GM03348 (cell line): ENCODE measurements around the gene ZNF385B.
A peak's percentile ranks its signal among the peaks of the same experiment; 100 is the strongest.
"Not testable (repeated sequence)": the region's sequence is repeated elsewhere in the genome, so short reads cannot be mapped to it uniquely, and the experiment has no call there.

Experiments used
- DNase-seq: peaks from one replicate; pipeline ENCODE4 v3.0.0; 2012; ENCODE audit warnings: low spot score

Gene ZNF385B

GRCh38 chr2:179483131-179483530, 378.3 kb downstream of the ZNF385B start:
- no peak for DNase-seq

- DNase-seq = no peak
These were observed 381.5 kb downstream of the ZNF385B start for GRCh38 chr2:179479947-179480346.

GRCh38 chr2:179478771-179479170, 382.6 kb downstream of the ZNF385B start:
- no peak for DNase-seq

- no peak for DNase-seq
These were observed 390.4 kb downstream of the ZNF385B start for GRCh38 chr2:179470992-179471391.

GRCh38 chr2:179470089-179470488, 391.3 kb downstream of the ZNF385B start:
- no peak for DNase-seq

- DNase-seq = no peak
These were observed 393.5 kb downstream of the ZNF385B start for GRCh38 chr2:179467960-179468359.

GRCh38 chr2:179467111-179467510, 394.3 kb downstream of the ZNF385B start:
- DNase-seq = no peak

GRCh38 chr2:179461420-179461819, 400.0 kb downstream of the ZNF385B start:
- DNase-seq = no peak

GRCh38 chr2:179460181-179460929, 401.1 kb downstream of the ZNF385B start:
- peak; percentile 60 for DNase-seq

GRCh38 chr2:179458113-179458512, 403.3 kb downstream of the ZNF385B start:
- DNase-seq = not testable (repeated sequence)

GRCh38 chr2:179455824-179456223, 405.6 kb downstream of the ZNF385B start:
- no peak for DNase-seq

- DNase-seq = no peak
These were observed 406.3 kb downstream of the ZNF385B start for GRCh38 chr2:179455172-179455524.

- peak; percentile 50 for DNase-seq
These were observed 406.8 kb downstream of the ZNF385B start for GRCh38 chr2:179454443-179455171.

GRCh38 chr2:179449010-179449409, 412.4 kb downstream of the ZNF385B start:
- DNase-seq = no peak

- DNase-seq = no peak
These were observed 413.5 kb downstream of the ZNF385B start for GRCh38 chr2:179447839-179448447.

- no peak for DNase-seq
These were observed 414.0 kb downstream of the ZNF385B start for GRCh38 chr2:179447421-179447820.

GRCh38 chr2:179446476-179447141, 414.8 kb downstream of the ZNF385B start:
- DNase-seq = no peak

GRCh38 chr2:179444056-179444455, 417.4 kb downstream of the ZNF385B start:
- peak; percentile 43 for DNase-seq

GRCh38 chr2:179443180-179443579, 418.2 kb downstream of the ZNF385B start:
- DNase-seq = peak; percentile 24

GRCh38 chr2:179442206-179442605, 419.2 kb downstream of the ZNF385B start:
- no peak for DNase-seq

GRCh38 chr2:179441551-179441950, 419.9 kb downstream of the ZNF385B start:
- DNase-seq = no peak

- peak; percentile 21 for DNase-seq
These were observed 420.7 kb downstream of the ZNF385B start for GRCh38 chr2:179440642-179441251.
